ENCODE results near the gene CAPN5.
"Not testable (repeated sequence)": the region's sequence is repeated elsewhere in the genome, so short reads cannot be mapped to it uniquely, and the experiment has no call there.

The CAPN5 gene

DNA sequence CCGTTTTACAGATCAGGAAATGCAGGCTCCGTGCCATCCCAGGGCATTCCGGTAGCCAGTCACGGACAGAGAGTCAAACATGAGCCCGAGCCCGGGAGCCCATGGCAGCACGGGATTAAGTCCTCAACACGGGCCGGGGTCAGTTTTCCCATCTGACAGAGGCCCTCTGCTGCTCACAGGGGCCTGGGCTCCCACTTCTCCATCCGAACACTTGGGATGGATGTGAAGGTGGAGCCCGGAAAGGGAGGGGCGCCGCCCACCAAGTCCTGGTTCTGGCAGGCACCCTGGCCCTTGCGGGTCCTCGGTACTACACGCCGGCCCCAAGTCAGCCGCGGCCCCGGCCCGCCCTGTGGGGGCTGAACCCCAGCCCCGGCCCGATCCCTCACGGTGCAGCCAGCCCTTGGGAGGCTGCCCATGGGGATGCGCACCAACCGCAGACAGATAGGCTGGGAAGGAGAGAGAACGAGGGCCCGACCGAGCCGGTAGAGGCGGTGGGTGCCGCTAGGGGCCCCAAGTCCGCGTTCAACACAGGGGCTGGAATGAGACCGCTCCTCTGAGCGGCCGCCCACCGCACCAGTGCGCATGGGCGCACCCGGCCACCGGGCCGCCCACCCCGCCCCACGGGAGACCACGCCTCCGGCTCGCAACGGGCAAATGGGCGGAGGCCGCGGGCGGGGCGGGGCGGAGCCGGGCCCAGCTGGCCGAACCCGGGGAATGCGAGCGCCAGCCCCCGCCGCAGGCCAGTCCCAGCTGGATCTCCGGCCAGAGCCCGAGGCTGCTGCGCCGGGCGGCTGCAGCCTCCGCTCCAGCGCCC is at the start of gene CAPN5:
CAPN5 (plus strand) TSS at position 743 of the 814 bp plus-strand sequence. CDS start 17,916 bp downstream, outside the sequence.
- peak; percentile 80 for DNase-seq (ENCODE audit: low read depth)

DNA sequence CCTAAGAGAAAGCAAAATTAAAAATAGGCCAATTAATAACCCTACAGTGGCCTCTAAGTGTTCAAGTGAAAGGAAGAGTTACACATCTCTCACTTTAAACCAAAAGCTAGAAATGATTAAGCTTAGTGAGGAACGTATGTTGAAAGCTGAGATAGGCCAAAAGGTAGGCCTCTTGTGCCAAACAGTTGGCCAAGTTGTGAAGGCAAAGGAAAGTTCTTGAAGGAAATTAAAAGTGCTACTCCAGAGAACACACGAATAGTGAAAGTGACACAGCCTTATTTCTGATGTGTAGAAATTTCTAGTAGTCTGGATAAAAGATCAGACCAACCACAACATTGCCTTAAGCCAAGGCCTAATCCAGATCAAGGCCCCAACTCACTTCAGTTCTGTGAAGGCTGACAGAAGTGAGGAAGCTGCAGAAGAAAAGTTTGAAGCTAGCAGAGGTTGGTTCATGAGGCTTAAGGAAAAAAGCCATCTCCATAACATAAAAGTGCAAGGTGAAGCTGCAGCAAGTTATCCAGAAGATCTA is 48.3 kb upstream of the CAPN5 start:
- DNase-seq (ENCODE audit: low read depth): not testable (repeated sequence)

DNA sequence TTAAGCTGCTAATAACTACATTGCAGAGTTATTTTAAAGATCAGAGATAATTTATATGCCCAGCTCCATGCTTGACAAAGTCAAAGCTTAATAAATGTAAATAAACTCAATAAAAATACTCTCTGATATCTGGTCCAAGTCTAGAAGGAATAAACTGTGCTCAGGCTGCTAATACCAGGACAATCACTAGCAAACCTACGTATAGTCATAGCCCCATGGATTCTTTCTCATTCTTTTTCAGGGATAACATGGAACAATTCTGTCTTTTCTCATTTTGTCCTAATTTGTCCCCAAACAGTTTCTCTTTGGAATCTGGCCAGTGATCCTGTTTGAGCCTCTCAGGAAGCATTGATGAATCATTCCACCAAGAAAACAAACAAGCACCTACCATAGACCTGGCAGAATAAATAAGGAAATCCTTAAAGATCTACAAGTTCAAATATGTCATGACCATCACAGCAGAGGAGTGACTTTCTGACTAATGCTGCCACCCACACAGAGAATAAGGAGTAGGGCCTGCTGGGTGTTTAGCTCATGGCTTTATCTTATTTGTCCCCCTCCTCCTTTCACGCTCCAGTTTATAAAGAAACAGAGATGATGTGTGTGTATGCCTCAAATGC is 46.7 kb upstream of the CAPN5 start:
- DNase-seq (ENCODE audit: low read depth): no peak

DNA sequence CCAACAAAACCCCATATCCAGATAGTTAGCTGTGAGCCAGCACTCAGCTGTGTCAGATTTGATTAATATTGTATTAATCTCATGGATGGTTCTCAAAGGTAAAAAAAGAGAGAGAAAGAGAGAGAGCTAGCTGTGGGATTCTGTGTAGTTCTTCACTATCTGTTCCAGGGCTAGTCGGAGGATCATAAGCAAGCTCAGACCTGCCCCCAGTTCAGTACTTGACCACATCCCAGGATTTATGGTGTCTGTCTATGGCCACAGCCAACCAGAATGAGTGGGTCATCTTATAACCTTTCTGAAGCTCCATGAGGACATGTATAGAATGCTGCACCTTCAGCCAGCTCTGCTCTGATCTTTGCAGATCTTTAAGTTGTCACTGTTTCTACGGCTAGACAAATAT is 46.0 kb upstream of the CAPN5 start:
- no peak for DNase-seq (ENCODE audit: low read depth)

DNA sequence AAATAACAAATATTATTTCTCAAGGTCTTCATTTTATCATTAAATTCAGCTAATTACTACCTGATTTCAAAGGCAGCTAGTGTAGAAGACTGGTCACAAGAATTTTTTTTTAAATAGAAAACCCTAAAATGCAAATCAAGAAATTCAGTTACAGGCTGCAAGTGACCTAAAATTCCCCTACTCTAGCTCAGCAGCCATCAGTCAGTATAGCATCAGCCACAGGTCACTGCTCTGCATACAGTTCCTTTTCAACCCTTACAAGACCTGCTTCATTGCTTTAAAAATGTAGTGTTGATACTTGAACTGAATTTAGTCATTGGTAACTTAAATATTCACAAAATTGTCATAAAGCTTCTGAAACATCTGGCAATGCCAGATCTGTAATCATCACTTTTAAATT is 42.0 kb upstream of the CAPN5 start:
- DNase-seq (ENCODE audit: low read depth): no peak

DNA sequence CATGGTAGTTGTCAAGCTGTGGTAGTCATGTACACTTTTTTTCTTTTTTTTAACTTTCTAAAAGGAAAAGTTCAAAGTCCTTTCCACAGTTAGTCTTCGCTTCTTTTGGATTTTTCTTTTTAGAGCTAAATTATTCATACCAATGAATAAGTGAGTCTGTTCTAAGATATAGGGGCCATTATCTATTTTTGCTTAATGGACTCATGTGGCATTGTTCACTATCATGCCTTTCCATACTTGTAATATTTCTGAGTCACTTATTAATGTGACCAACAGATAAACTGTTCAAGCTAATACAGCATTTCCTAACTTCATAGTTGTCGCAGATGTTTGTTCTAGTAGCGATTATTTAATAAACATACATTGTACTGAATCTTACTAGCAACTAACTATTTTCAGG is 40.5 kb upstream of the CAPN5 start:
- no peak for DNase-seq (ENCODE audit: low read depth)

DNA sequence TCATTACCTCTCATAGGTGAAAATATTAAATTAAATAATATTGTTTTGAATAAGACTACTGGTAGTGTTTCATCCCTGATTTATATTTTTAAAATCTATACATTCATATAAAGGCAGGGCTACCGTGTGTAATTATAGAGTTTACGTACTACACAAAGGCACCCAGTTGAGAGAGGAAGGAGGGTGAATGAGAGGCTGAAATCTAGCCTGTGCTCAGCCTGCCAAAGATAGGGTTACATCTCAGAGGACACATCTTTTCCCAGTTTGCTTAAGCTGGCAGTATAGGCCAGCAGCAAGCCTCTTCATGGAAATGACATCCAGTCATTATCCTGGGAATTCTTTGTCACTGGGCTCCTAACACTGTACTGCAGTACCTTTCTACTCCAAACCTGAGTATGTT is 40.0 kb upstream of the CAPN5 start:
- no peak for DNase-seq (ENCODE audit: low read depth)

DNA sequence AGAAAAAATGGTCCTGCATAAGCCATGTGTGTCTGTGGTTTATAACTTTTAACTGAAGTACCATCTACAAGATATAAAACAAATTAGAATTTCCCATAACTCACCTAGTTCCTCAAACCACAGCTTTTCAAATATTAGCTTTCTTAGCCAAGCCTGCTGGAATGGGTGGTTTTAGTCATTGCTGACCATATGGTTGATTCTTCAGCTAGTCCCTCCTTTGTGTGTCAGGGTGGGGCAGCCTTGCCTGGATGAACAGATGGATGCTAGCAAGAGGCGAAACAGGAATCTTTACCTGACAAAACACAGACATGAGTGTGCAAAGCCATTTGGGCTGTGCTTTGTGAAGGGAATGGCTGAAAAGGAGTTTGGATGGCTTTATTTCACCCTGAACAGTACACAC is 39.5 kb upstream of the CAPN5 start:
- DNase-seq (ENCODE audit: low read depth): no peak

DNA sequence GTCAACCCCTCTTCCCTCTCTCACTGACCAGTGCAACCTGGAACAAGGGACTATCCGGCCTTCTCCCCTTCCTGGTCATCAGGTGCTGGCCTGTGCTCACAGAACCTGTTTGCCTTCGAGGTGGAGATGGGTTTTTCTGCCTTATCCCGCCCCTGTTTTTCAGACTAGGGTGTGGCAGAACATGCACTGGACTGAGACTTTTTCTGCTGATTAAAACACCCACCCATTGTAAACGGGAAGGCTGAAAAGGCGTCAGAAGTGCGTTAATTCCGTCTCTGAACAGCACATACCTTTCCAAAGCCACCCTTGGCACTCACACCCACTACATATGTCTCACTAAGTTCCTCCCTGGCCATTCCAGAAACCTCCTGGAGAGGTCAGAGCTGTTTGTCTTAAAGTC is 36.9 kb upstream of the CAPN5 start:
- DNase-seq (ENCODE audit: low read depth): no peak

DNA sequence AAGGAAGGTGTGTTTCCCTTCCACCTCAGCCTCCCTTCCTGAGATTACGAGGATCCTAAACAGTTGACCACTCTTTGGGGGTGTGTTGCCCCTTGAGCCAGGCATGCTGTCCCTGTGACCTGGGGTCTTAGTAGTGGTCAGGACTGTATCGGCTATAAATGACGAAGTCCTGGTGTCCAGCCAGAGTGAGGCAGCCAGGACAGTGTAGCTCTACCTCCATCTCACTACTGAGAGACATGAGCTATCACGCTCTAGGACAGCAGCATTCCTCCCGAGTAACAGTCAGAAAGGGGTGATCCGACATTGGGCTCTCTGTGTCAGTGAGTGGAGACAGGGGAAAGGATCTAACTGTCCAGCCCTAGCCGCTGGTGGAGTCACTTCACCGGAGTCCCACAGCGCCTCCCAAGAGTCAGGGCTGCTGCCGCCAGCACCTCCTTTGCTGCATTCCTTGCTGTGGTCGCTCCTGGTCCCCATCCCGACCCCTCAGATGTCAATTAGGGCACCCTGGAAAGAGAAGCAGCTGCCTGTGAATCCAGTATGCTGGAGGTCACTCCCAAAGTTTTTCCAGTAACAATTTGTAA is 35.8 kb upstream of the CAPN5 start:
- DNase-seq (ENCODE audit: low read depth): no peak

DNA sequence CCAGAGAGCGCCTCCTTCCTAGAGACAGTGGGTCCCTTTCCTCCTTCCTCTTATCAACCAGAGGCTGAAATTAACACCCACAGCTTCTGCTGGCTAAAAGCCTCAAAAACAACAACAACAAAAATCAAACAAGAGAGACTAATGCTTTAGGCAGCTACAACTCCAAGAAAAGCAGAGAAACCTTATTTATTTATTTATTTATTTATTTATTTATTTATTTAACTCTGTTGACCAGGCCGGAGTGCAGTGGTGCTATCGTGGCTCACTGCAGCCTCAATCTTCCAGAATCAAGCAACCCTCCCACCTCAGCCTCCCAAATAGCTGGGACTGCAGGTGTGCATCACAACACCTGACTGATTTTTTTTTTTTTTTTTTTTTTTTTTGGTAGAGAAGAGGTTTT is 35.2 kb upstream of the CAPN5 start:
- no peak for DNase-seq (ENCODE audit: low read depth)

DNA sequence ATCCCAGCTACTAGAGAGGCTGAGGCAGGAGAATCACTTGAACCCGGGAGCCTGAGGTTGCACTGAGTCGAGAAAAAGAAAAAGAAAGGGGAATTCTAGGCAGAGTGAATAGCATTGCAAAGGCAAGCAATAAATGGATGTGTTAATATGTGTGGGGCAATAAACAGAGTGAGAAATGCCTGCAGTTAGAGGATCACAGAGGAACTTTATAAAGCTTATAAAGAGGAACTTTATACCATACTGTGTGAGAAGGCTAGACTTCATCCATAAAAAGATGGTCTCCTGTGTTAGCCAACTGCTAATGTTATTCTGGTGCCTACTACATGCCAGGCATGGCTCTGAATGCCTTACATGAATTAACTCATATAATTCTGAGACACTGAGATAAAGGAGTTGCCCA is 31.7 kb upstream of the CAPN5 start:
- DNase-seq (ENCODE audit: low read depth): no peak

DNA sequence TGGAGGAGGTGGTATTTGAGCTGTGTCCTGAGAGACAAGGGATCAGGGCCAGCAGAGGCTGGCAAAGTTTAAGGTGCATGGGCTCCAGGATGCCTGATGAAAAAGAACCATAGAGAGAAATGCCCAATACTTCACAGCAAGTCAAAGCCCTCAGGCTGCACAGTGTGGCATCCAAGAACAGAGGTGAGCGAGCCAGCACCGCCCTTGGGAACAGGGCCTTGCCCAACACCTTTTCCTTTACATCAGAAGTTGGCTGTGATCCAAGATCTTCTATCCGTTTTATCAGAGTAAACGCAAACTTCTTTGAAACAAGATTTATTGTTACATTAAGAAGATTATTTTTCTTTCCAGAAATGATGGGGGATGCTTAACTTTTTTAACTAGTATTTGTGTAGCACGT is 31.2 kb upstream of the CAPN5 start:
- DNase-seq (ENCODE audit: low read depth): no peak

DNA sequence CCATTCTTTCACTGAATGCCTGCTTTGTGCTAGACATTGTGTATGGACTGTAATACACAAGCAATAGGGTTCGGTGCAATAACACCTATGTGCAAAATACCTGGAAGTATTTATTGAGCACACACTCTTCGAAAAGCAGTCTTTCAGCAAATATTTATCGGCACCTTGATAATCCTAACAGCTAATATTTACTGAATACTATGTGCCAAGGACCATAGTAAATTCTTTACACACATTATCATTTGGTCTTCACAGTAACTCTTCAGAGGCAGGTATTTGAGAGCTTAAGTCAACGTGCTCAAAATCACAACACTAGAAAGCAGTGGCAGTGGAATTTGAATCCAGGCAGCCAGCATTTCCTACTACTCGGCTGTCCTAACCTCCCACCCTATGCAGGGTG is 30.4 kb upstream of the CAPN5 start:
- no peak for DNase-seq (ENCODE audit: low read depth)

DNA sequence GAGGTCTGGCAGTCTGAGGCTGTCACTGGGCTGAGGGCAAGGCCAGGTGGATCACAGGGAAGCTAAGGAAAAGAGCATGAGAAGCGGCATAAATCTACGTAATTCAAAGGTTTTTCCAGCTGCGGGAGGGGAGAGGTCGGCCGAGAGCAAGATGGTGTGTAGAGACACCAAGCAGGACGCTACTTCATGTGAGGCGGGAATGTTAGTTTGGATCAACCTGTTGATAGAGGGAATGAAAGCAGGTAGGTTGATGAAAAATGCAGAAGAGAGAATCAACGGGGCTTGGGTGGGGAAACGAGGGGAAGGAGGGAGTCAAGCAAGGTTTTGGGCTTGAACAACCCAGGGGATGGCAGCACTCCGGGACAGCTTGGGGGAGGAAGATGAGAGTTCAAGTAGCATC is 29.7 kb upstream of the CAPN5 start:
- DNase-seq (ENCODE audit: low read depth): no peak

DNA sequence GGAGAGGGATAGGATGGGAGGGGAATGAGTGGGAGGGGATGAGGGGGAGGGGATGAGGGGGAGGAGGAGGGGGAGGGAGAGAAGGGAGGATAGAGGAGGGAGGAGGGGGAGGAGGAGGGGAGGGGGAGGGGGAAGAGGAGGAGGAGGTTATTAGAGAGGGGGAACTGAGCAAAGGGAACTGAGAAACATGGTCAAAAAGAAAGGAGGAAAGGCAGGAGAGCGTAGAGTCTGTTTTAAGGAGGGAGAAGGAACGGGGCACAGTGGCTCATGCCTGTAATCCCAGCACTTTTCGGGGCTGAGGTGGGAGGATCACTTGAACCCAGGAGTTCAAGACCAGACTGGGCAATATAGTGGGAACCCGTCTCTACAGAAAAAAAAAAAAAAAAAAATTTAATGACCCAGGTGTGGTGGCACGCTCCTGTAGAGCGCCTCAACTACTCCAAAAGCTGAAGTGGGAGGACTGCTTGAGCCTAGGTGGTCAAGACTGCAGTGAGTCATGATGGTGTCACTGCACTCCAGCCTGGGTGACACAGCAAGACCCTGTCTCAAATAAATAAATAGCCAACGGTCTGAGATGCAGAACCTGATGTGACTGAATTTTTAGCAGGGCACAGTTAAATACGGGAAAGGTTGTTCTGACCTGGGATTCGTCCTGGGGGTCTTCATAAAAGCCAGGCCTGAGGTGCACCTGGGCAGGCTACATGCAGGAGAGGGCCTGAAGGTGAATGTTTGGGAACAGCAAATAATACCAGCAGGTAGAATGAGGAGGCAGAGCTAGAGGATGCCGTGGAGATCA is 28.5 kb upstream of the CAPN5 start:
- no peak for DNase-seq (ENCODE audit: low read depth)

DNA sequence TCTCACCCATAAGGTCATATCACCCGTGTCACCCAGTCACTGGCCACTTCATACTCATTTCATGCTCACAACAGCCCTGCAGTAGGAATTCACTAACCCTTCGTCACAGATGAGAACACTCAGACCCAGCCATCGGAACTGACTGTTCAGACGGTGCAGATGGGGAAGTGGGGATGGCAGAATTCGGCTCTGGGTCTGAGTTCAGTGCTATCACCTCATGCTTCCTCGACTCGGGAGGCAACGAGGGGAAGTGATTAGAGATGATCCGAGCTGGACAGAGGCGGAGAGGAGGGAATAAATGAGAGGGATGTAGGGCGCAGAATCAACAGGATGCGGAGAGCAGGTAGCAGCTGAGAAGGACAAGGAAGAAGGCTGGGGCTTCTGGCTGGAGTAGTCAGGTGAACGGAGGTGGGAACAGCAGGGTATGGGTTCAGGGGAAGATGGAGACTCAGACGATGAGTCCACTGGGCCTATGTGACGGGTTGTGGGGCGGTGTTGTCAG is 27.9 kb upstream of the CAPN5 start:
- no peak for DNase-seq (ENCODE audit: low read depth)

DNA sequence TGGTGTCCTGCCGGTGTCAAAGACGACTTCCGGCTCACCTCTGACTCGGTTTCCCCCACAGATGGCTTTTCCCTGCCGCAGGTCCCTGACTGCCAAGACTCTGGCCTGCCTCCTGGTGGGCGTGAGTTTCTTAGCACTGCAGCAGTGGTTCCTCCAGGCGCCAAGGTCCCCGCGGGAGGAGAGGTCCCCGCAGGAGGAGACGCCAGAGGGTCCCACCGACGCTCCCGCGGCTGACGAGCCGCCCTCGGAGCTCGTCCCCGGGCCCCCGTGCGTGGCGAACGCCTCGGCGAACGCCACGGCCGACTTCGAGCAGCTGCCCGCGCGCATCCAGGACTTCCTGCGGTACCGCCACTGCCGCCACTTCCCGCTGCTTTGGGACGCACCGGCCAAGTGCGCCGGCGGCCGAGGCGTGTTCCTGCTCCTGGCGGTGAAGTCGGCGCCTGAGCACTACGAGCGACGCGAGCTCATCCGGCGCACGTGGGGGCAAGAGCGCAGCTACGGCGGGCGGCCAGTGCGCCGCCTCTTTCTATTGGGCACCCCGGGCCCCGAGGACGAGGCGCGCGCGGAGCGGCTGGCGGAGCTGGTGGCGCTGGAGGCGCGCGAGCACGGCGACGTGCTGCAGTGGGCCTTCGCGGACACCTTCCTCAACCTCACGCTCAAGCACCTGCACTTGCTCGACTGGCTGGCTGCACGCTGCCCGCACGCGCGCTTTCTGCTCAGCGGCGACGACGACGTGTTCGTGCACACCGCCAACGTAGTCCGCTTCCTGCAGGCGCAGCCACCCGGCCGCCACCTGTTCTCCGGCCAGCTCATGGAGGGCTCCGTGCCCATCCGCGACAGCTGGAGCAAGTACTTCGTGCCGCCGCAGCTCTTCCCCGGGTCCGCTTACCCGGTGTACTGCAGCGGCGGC is 27.0 kb upstream of the CAPN5 start:
- no peak for DNase-seq (ENCODE audit: low read depth)

DNA sequence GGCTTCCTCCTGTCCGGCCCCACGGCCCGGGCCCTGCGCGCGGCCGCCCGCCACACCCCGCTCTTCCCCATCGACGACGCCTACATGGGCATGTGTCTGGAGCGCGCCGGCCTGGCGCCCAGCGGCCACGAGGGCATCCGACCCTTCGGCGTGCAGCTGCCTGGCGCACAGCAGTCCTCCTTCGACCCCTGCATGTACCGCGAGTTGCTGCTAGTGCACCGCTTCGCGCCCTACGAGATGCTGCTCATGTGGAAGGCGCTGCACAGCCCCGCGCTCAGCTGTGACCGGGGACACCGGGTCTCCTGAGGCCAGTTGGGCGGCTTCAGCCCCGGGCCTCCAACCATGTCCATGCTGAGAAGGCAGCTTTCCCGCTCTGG is 26.4 kb upstream of the CAPN5 start:
- no peak for DNase-seq (ENCODE audit: low read depth)

DNA sequence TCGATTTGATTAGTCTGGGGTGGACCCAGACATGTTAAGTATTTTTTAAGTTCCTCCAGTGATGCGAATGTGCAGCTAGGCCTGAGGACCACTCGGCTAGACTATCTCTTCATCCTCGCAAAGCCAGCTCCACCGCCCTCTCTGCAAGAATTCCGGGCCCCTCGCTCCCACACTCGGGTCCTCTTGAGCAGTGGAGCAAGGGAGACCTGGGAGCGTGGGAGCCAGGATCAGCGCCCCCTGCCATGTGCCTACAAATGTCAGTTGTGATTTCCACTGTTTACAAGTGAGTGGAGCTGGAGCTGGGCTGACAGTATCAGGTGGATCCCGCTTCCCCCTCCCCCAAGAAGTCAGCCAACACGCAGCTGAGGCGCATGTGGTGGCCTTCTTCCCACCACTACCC is 25.9 kb upstream of the CAPN5 start:
- no peak for DNase-seq (ENCODE audit: low read depth)

DNA sequence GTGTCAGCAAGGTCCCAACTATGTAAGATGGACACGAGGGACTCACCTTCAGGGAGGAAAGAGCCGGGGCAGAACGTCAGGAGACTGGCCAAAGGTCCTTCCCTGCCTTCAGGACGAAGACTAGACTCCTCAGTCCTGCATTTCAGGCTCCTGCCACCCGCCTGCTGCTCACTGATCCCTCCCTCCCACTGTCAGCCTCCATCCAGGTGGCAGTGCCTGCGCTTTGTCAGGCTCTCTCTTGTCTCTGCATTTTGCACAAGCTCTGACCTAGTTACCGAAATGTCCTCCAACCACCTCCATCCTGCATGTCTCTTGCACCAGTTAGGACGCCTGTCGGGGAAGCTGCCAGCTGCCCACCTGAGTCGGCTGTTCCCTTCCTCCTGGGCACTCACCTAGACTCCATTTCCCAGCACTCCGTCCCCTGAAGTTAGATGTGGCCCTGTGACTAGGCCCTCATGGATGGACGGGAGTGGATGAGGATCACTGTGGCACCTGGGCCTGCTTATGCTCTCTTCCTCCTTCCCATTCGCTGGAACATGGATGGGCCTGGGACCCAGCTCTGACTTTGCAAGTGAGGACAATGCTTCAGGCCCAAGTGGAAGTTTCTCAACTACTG is 24.6 kb upstream of the CAPN5 start:
- DNase-seq (ENCODE audit: low read depth): no peak
